ENCODE results near the gene TAF10. TPM values are rescaled to one million over a fixed set of nuclear protein-coding genes. Genes with fewer than 3 reads are reported as not detected.

TAF10 gene
- total and polyA plus RNA-seq, 2 of the 13 experiments (the other 11 are each of a cell fraction or from before 2014, with no cell fraction given): 71.3 to 134 TPM

GRCh38 chr11:6574816-6575715 lies 37.0 kb downstream of the TAF10 start:
- H3K36me3 ChIP-seq (replicated peaks in 1 of 2; ENCODE audit: control insufficient read depth in 1 of 2, insufficient read depth in 2 of 2, low read length in 2 of 2): no peaks in the 10 kb centered on the region
- DNase-seq (ENCODE audit: low spot score): no peak
- H3K9ac ChIP-seq (ENCODE audit: insufficient read depth, low read depth, low read length): no peak overlapping the region
- TF ChIP-seq CHD2 (IDR thresholded peaks at IDR 0.05; ENCODE audit: low read depth, low read length) (no peak), MED8 (CRISPR knock-in tag; IDR thresholded peaks at IDR 0.05; ENCODE audit: insufficient replicate concordance) (no peak), RCOR2 (CRISPR knock-in tag; IDR thresholded peaks at IDR 0.05) (no peak), ZNF333 (CRISPR knock-in tag; IDR thresholded peaks at IDR 0.05; ENCODE audit: borderline replicate concordance) (no peak), CENPT (CRISPR knock-in tag; IDR thresholded peaks at IDR 0.05; ENCODE audit: low read depth) (no peak), IRF1 (CRISPR knock-in tag; IDR thresholded peaks at IDR 0.05; ENCODE audit: low read depth) (no peak), CREBL2 (CRISPR knock-in tag; IDR thresholded peaks at IDR 0.05; ENCODE audit: borderline replicate concordance) (no peak), ZNF510 (CRISPR knock-in tag; IDR thresholded peaks at IDR 0.05; ENCODE audit: low read depth) (no peak), ETV6 (CRISPR knock-in tag; conservative IDR thresholded peaks at IDR 0.05) (no peak), CHCHD3 (CRISPR knock-in tag; IDR thresholded peaks at IDR 0.05) (no peak), ZNF615 (CRISPR knock-in tag; IDR thresholded peaks at IDR 0.05; ENCODE audit: borderline replicate concordance) (no peak), NFIB (CRISPR knock-in tag; IDR thresholded peaks at IDR 0.05; ENCODE audit: borderline replicate concordance) (no peak), SOX5 (CRISPR knock-in tag; IDR thresholded peaks at IDR 0.05; ENCODE audit: borderline replicate concordance) (no peak), ZNF350 (CRISPR knock-in tag; IDR thresholded peaks at IDR 0.05; ENCODE audit: borderline replicate concordance, low read depth) (no peak), ZNF160 (CRISPR knock-in tag; IDR thresholded peaks at IDR 0.05) (no peak), ZNF766 (CRISPR knock-in tag; IDR thresholded peaks at IDR 0.05; ENCODE audit: borderline replicate concordance) (no peak), AGO2 (optimal IDR thresholded peaks at IDR 0.05; ENCODE audit: low read depth, low read length) (no peak), ZBED4 (CRISPR knock-in tag; IDR thresholded peaks at IDR 0.05; ENCODE audit: borderline replicate concordance) (no peak)
- ChIA-PET POLR2A (no interaction called here), CTCF (ENCODE audit: low intra/inter-chr PET ratio, low total read pairs) (no interaction called here)
- no peaks in the 10 kb centered on the region for H3K4me1 ChIP-seq (ENCODE audit: insufficient read depth, low read length)
- in situ Hi-C loops (cut with HindIII; ENCODE audit: extremely low pct_ligation_motif_present, low pct_unique_long_range_greater_than_20kb) (no loop called here), intact Hi-C loops (cut with micrococcal nuclease; ENCODE audit: unreplicated experiment) (no loop called here)
- BruUV-seq (replicated peaks): no TSS peak
- H3K27me3 ChIP-seq (ENCODE audit: control insufficient read depth in 1 of 2, insufficient read depth in 2 of 2, low read length in 2 of 2): no peaks in the 10 kb centered on the region
- ATAC-seq: no peak
- no peak overlapping the region for H3K27ac ChIP-seq (ENCODE audit: extremely low read length, insufficient read depth, low read length)
- H3K79me2 ChIP-seq (ENCODE audit: insufficient read depth, low read length): no peaks in the 10 kb centered on the region
- H3K9me3 ChIP-seq (ENCODE audit: low read length): no peaks in the 10 kb centered on the region
- no peak overlapping the region for H2AFZ ChIP-seq (ENCODE audit: low read length)
- no peak for FAIRE-seq
- no peaks in the 10 kb centered on the region for H4K20me1 ChIP-seq (ENCODE audit: insufficient read depth, low read length)
- no peak overlapping the region for H3K4me3 ChIP-seq (replicated peaks in 1 of 3; ENCODE audit: insufficient read depth in 1 of 3, low read depth in 2 of 3, low read length in 3 of 3)
- 95% methylated on average over 6 of the region's 6 CpGs for WGBS (ENCODE audit: low lambda C conversion rate)
- no peak overlapping the region for H3K4me2 ChIP-seq (ENCODE audit: low read depth, low read length)

Measured in HepG2 (cell line).